H1 (cell line): ENCODE data around the gene SH3PXD2A. TPM values are rescaled to one million over a fixed set of nuclear protein-coding genes. Genes with fewer than 3 reads are reported as not detected.
A peak's percentile ranks its signal among the peaks of the same experiment; 100 is the strongest.

Source experiments
- BACH1 ChIP-seq: IDR thresholded peaks from 2 replicates; pipeline ENCODE4 v1.6.1; 2012; ENCODE audit warnings: low read length, improper control_type of control experiment
- CHD1 ChIP-seq: IDR thresholded peaks from 2 replicates; pipeline ENCODE4 v1.6.1; 2012; ENCODE audit warnings: low read depth, low read length, improper control_type of control experiment
- CHD2 ChIP-seq: IDR thresholded peaks from 2 replicates; pipeline ENCODE4 v1.6.1; 2012; ENCODE audit warnings: low read length, improper control_type of control experiment
- FOSL1 ChIP-seq: IDR thresholded peaks from 2 replicates; pipeline ENCODE4 v1.6.1; 2011; ENCODE audit warnings: mild to moderate bottlenecking, low read depth, low read length, moderate library complexity; ENCODE audit not compliant: insufficient read depth
- JUN ChIP-seq: IDR thresholded peaks from 2 replicates; pipeline ENCODE4 v1.6.1; 2011; ENCODE audit warnings: low read depth, mild to moderate bottlenecking, improper control_type of control experiment, low read length
- NRF1 ChIP-seq: IDR thresholded peaks from 2 replicates; pipeline ENCODE4 v1.6.1; 2011; ENCODE audit warnings: mild to moderate bottlenecking, low read depth, low read length, improper control_type of control experiment
- RAD21 ChIP-seq, 2 experiments: IDR thresholded peaks in 1 of 2; conservative IDR thresholded peaks in 1 of 2; 2 replicates each; pipeline ENCODE4 v1.6.1; 2011; ENCODE audit warnings: low read depth in 2 of 2, low read length in 2 of 2, improper control_type of control experiment in 1 of 2, inconsistent platforms in 1 of 2, mild to moderate bottlenecking in 1 of 2, moderate library complexity in 1 of 2
- RFX5 ChIP-seq: IDR thresholded peaks from 2 replicates; pipeline ENCODE4 v1.6.1; 2011; ENCODE audit warnings: low read depth, low read length, improper control_type of control experiment, borderline replicate concordance
- SIN3A ChIP-seq, 2 experiments: IDR thresholded peaks in 1 of 2; conservative IDR thresholded peaks in 1 of 2; 2 replicates each; pipeline ENCODE4 v1.6.1; 2011 to 2012; ENCODE audit warnings: low read length in 2 of 2, improper control_type of control experiment in 1 of 2, low read depth in 1 of 2, mild to moderate bottlenecking in 1 of 2
- SIX5 ChIP-seq: IDR thresholded peaks from 2 replicates; pipeline ENCODE4 v1.6.1; 2011; ENCODE audit warnings: mild to moderate bottlenecking, low read depth, low read length
- SP1 ChIP-seq: IDR thresholded peaks from 2 replicates; pipeline ENCODE4 v1.6.1; 2011; ENCODE audit warnings: low read depth, low read length
- TCF12 ChIP-seq: IDR thresholded peaks from 2 replicates; pipeline ENCODE4 v1.6.1; 2011; ENCODE audit warnings: low read depth, mild to moderate bottlenecking, low read length
- ZNF274 ChIP-seq: IDR thresholded peaks from 2 replicates; pipeline ENCODE4 v1.7.0; 2012; ENCODE audit warnings: low read length, borderline replicate concordance; ENCODE audit errors: extremely low read depth
- polyA plus RNA-seq, 7 experiments: library from polyadenylated mRNA; depleted of rRNA in 3 of 7; stranded (reverse) in 5 of 7; unstranded in 2 of 7; fragments of >200 nt in 5 of 7; fragments of 200-250 nt in 2 of 7; gene quantifications; 1 replicate in 5 of 7; 2 replicates in 1 of 7; 4 replicates in 1 of 7; pipeline versions ENCODE4 v1.2.1 to v1.2.3, GENCODE V29; 2011 to 2013; ENCODE audit warnings: missing spikeins in 2 of 7, mixed read lengths in 2 of 7
- total RNA-seq: library from RNA; stranded (reverse); fragmentation: NEBNext Ultra II Directional; extraction: Animal tissue kit (Norgen Biotek cat#: 25700); gene quantifications from 2 replicates; pipeline ENCODE4 v1.2.1, GENCODE V29; 2021
- TF ChIP-seq, protein P1 (sequence below): IDR thresholded peaks from 2 replicates; pipeline ENCODE4 v1.6.1; 2011; ENCODE audit warnings: low read length, improper control_type of control experiment
- TF ChIP-seq, protein P2 (sequence below): IDR thresholded peaks from 2 replicates; pipeline ENCODE4 v1.6.1; 2012; ENCODE audit warnings: inconsistent platforms
- TF ChIP-seq, protein P3 (sequence below), 3 experiments: IDR thresholded peaks; 1 replicate in 2 of 3; 2 replicates in 1 of 3; pipeline versions ENCODE4 v1.5.1 to v1.6.1; 2011; ENCODE audit warnings: low read length in 3 of 3, mild to moderate bottlenecking in 3 of 3, inconsistent platforms in 2 of 3, low read depth in 1 of 3, moderate library complexity in 1 of 3; ENCODE audit not compliant: insufficient read depth in 1 of 3; ENCODE audit errors: control extremely low read depth in 1 of 3

SH3PXD2A gene
- total and polyA plus RNA-seq, 2 of the 8 experiments (the other 6 are each of a cell fraction or from before 2014, with no cell fraction given) = 5.4 to 16.3 TPM

DNA sequence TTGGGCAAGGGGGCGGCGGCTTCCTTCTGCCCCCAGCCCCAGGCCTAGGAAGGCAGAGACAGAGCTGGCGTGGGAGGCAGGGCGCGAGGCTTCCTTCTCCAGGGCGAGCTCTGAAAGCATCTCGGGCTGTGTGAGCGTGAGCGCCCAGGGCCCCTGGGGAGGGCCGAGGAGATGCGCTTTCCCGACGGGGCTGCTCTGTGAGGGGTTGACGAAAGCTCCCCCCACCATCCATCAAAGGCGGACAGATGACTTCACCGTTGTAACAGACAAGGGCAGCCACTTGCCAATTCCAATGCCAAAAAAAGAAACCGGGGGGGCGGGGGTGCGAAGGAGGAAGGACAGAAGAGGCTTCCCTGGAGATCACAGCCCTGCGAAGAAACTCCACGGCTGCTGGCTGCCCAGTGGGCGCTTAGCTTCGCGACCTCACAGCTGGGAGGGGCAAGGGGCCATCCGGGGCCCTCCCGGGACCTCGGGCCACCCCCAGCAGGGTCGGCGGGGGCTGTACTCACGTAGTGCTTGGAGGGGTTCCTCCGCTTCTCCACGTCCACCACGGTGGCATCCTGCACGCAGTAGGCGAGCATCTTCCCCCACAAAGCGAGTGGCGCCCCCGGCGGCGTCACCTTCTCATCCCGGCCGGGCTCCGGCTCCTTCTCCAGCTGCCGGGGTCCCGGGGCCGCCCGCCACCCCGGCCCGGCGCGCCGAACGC lies 537 bp downstream of the SH3PXD2A start (continued):
- no peak for TF ChIP-seq RFX5
- 0 out of 4 replicates have a peak, but pooled peaks of 1 of the 2 experiments have one; percentile 5 for TF ChIP-seq RAD21 (IDR thresholded peaks at IDR 0.05 in 1 of 2, conservative IDR thresholded peaks at IDR 0.05 in 1 of 2; ENCODE audit: low read depth in 2 of 2, low read length in 2 of 2)
- TF ChIP-seq CHD2 = no peak
- TF ChIP-seq SIN3A (conservative IDR thresholded peaks at IDR 0.05 in 1 of 2, IDR thresholded peaks at IDR 0.05 in 1 of 2; ENCODE audit: low read depth in 1 of 2, low read length in 2 of 2) = 0 out of 4 replicates have a peak, but pooled peaks of 1 of the 2 experiments have one; percentile 7
- TF ChIP-seq, protein P1, sequence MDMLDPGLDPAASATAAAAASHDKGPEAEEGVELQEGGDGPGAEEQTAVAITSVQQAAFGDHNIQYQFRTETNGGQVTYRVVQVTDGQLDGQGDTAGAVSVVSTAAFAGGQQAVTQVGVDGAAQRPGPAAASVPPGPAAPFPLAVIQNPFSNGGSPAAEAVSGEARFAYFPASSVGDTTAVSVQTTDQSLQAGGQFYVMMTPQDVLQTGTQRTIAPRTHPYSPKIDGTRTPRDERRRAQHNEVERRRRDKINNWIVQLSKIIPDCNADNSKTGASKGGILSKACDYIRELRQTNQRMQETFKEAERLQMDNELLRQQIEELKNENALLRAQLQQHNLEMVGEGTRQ = no peak
- no peak for TF ChIP-seq JUN
- no peak for TF ChIP-seq TCF12
- TF ChIP-seq CHD1 = no peak
- TF ChIP-seq BACH1 = no peak
- TF ChIP-seq ZNF274 = no peak
- no peak for TF ChIP-seq NRF1
- TF ChIP-seq, protein P2, sequence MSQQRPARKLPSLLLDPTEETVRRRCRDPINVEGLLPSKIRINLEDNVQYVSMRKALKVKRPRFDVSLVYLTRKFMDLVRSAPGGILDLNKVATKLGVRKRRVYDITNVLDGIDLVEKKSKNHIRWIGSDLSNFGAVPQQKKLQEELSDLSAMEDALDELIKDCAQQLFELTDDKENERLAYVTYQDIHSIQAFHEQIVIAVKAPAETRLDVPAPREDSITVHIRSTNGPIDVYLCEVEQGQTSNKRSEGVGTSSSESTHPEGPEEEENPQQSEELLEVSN = no peak
- TF ChIP-seq, protein P3, sequence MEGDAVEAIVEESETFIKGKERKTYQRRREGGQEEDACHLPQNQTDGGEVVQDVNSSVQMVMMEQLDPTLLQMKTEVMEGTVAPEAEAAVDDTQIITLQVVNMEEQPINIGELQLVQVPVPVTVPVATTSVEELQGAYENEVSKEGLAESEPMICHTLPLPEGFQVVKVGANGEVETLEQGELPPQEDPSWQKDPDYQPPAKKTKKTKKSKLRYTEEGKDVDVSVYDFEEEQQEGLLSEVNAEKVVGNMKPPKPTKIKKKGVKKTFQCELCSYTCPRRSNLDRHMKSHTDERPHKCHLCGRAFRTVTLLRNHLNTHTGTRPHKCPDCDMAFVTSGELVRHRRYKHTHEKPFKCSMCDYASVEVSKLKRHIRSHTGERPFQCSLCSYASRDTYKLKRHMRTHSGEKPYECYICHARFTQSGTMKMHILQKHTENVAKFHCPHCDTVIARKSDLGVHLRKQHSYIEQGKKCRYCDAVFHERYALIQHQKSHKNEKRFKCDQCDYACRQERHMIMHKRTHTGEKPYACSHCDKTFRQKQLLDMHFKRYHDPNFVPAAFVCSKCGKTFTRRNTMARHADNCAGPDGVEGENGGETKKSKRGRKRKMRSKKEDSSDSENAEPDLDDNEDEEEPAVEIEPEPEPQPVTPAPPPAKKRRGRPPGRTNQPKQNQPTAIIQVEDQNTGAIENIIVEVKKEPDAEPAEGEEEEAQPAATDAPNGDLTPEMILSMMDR (IDR thresholded peaks at IDR 0.05; ENCODE audit: control extremely low read depth in 1 of 3, insufficient read depth in 1 of 3, low read depth in 1 of 3, low read length in 3 of 3) = peak in 2 of 3 experiments; percentile 15 to 42; a peak in 2 of 4 replicates
- no peak for TF ChIP-seq SP1
- TF ChIP-seq FOSL1 = no peak
- no peak for TF ChIP-seq SIX5
